Renal cortical epithelial cell (primary cell): ENCODE measurements around the gene MAPK8IP1. TPM values are rescaled to one million over a fixed set of nuclear protein-coding genes. Genes with fewer than 3 reads are reported as not detected.

Source experiments
- DNase-seq: peaks from one replicate; pipeline ENCODE4 v3.0.0-alpha.2; 2011; ENCODE audit warnings: low read depth
- total RNA-seq: library from RNA; depleted of rRNA; stranded (reverse); fragments of >200 nt; gene quantifications from 2 replicates; pipeline ENCODE4 v1.2.3, GENCODE V29; 2014

MAPK8IP1 gene
- total RNA-seq, 1 donor from 2014 or later = 8.7 TPM

DNA sequence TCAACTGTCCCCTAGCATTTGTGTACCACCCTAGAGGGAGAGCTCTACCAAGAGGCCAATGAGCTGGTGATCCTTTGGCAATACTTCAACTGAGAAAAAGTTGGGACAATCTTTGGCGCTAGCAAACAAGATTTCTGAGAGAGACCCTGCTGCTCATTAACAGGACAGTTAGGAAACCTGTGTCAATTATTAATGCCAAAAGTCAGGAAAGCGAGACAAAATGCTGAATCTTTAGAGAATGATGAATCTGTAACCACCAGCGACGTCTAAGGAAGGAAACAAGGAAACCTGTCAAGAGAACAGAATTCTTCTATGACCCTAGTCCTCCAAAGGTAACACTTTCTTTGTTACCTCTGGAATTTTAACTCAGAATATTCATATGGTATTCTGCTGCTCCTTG, 56.9 kb downstream of the MAPK8IP1 start:
- peak; percentile 83 for DNase-seq

DNA sequence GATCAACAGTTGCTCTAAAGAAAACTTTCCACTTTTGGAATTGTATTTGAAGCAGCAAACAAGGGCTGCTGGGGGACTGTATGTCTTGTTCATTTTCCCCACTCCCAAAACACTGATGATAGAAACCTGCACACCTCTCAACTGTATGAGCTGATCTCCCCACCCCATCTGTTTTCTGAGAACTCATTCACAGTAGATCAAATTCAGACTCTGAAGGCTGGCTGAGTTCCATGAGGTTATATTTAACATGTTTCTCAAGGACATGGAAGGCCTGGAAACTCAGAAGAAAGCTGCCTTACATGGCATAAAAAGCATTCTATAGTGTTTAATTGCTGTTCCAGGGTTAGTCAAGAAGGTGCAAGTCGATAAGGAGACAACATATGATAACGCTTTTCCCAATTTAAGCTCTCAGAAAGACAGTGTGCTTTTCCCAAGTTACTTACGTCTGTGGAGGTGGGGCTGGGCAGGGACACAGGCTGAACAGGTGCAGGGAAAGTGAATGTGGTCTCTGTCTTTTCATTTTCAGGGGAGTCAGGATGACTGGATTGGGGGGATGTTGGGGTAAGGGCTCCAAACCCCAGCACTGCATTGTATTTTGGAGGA, 60.0 kb downstream of the MAPK8IP1 start:
- DNase-seq = no peak

DNA sequence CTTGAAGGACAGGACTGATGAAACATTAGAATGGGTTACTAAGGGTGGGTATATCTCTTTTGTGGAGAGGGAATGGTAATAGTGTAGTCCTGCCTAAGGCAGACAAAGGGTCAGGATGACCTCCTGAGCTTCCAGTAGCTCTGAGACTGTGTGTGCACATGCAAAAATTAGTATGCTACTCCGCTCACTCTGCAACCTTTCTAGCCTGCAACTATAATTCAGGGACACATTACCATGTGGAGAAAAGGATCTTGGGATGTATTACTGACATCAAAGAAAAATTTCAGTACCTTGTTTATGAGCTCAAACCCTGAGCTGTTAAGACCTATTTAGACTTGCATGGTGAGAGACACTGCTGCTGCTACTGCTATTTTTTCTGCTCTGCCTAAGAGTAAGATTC, 62.4 kb downstream of the MAPK8IP1 start:
- no peak for DNase-seq

DNA sequence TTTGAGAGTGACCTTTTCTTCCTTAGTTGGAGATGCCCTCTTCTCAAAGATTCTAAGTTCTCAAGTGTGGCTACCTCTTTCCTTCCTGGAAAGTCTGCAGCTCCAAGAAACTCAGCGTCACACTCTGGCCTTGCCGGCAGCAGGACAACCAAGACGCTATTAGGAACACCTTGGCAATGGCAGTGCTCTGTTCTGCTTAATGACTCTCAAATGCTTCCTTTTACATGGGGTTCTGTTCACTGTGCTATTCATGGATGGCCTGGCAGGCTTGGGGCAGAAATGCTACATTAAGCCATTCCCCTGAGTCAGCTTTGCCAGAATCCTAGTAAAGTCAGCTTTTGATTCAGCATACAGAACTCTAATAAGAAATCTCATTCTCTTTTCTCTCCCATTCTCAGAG, 62.9 kb downstream of the MAPK8IP1 start:
- DNase-seq = peak; percentile 78

DNA sequence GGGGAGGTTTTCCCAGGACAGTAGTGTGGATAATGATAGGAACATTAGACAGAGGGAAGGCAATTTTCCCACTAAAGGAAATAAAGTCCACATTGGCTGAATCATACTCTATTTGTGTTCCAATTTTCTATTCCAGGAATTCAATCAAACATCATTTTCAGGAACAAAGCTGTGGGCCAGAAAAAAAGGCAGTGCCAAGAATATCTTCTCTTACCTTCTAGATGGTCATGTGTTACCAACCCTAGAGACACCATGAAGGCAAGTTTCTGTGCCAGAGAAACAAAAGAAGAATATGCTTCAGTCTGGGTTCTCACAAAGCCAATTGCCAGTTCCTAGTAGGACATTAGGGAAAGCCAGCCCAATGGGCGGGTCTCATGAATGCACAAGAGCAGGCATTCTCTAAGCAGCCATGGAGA, 64.5 kb downstream of the MAPK8IP1 start:
- peak; percentile 6 for DNase-seq

Other genes starting within 250 kb of the MAPK8IP1 start
- 0.10 TPM in 1 of 2 replicates, not detected in the other for gene CHST1, start 220.0 kb upstream of the MAPK8IP1 start, total RNA-seq
- 14.9 and 17.9 TPM in 2 replicates for gene SLC35C1, start 80.5 kb upstream of the MAPK8IP1 start, total RNA-seq
- 5.4 and 14.4 TPM in 2 replicates for gene CRY2, start 38.2 kb upstream of the MAPK8IP1 start, total RNA-seq
- 0.70 TPM in 1 of 2 replicates, not detected in the other for gene FREY1, start 21.6 kb downstream of the MAPK8IP1 start, total RNA-seq
- 19.5 and 28.7 TPM in 2 replicates for gene PEX16, start 32.2 kb downstream of the MAPK8IP1 start, total RNA-seq
- 0.40 and 1.2 TPM in 2 replicates for gene LARGE2, start 37.0 kb downstream of the MAPK8IP1 start, total RNA-seq
- 8.9 and 27.7 TPM in 2 replicates for gene PHF21A, start 235.8 kb downstream of the MAPK8IP1 start, total RNA-seq